HG03378 (cell line): ENCODE results near the gene CMPK1.
"Not testable (repeated sequence)": the region's sequence is repeated elsewhere in the genome, so short reads cannot be mapped to it uniquely, and the experiment has no call there.

Experiments
- ATAC-seq: cut with Tn5 transposase; IDR thresholded peaks from one replicate; pipeline ENCODE4 v1.9.1; 2021; ENCODE audit warnings: mild to moderate bottlenecking, moderate library complexity; ENCODE audit not compliant: unreplicated experiment

CMPK1 gene, protein sequence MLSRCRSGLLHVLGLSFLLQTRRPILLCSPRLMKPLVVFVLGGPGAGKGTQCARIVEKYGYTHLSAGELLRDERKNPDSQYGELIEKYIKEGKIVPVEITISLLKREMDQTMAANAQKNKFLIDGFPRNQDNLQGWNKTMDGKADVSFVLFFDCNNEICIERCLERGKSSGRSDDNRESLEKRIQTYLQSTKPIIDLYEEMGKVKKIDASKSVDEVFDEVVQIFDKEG

DNA sequence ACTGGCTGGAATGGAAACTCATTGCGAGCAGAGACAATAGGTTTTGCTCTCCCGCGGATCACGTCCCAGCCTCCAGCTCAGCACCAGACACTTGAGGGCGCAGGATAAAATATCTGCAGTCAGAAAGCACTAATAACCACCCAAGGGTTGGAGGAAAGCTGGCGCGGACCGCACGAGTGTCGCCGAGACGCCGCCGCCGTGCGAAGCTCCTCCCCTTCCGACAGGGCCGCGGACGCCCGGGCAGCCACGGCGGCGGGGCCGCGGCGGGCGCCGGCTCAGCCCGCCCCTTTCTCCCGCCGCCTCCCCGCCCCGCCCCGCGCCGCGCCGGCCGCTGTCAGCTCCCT lies at the start of gene CMPK1:
TSS of gene CMPK1 (plus strand) at position 213 of the 344 bp plus-strand sequence. CDS start 156 bp downstream, outside the sequence.
- ATAC-seq = peak; percentile 71

DNA sequence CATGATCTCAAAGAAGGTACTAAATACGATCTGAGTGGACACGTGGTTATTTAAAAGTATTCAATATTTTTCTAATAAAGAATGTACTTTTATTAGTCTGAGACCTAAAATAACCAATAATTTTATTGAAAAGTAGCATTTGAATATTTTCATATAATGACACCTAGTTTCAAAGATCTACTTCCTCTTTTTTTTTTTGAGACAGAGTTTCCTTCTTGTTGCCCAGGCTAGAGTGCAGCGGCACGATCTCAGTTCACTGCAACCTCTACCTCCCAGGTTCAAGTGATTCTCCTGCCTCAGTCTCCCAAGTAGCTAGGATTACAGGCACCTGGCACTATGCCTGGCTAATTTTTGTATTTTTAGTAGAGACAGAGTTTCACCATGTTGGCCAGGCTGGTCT lies 45.5 kb upstream of the CMPK1 start:
- not testable (repeated sequence) for ATAC-seq

DNA sequence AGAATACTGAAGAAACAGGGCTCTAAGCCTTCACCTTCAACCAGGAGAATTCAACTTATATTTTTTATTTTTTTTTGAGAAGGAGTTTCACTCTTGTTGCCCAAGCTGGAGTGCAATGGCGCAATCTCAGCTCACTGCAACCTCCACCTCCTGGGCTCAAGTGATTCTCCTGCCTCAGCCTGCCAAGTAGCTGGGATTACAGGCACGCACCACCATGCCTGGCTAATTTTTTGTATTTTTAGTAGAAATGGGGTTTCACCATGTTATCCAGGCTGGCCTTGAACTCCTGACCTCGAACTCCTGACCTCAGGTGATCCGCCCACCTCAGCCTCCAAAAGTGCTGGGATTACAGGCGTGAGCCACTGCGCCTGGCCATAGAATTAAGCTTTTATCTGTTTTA lies 38.7 kb upstream of the CMPK1 start:
- ATAC-seq = not testable (repeated sequence)

DNA sequence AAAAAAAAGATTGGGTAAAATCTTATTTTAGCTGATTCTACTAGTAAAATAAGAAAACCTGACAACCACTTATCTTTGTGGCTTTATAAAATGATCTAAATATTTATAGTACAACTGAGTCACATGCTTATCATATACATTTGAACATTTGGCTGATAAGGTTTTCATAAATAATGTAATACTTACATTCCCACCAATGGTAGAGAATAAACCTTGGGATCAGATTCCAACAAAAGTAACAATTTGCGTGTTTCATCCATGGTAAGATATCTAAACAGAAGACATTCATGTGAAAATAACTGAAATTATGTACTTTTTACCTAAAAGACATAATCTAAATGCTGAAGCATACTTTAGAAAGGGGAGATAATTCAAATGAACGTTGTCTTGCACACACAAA lies 38.0 kb upstream of the CMPK1 start:
- ATAC-seq = no peak

DNA sequence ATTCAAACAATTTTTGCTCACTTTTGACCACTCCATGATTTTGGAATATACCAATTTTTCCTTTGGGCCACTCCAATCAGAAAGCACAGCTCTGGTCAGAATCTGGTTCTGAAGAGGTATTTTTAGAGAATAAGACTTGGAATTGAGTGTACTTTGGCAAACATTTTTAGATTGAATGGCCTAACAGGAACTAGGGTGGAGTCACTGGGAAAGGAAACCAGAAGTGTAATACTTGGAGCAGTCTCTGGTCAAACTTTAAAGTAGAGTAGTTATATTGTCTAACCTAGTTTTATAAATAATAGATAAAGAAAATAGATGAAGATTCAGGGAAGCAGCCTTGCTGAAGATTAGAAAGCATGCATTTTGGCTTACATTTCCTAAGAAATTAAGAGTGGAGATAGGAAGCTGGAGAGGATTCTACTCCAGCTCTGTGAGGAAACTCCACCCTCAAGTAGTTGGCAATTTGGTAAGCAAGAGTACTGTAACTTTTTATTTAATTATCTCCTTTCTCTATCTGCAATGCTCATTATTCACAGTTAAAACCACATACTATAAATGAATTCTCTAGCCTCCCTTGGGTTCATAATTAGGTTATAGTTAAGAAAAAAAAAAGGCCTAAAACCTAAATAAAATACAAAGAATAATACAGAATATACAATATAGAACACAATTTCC lies 35.4 kb upstream of the CMPK1 start:
- ATAC-seq = no peak

DNA sequence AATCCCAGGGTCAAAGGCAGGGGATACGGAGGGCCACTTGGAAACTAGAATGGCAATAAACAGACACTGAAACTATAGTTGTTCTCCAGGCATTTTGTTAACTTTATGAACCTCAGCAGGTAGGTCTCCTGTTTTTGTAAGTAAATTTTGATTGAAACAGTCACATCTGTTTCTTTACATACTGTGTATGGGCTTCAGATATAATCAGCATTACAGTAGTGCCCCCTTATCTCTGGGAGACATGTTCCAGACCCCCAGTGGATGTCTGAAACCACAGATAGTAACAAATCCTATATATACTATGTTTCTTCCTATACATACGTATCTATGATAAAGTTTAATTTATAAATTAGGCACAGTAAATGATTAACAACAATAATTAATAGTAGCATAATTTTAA lies 31.1 kb upstream of the CMPK1 start:
- ATAC-seq = no peak

DNA sequence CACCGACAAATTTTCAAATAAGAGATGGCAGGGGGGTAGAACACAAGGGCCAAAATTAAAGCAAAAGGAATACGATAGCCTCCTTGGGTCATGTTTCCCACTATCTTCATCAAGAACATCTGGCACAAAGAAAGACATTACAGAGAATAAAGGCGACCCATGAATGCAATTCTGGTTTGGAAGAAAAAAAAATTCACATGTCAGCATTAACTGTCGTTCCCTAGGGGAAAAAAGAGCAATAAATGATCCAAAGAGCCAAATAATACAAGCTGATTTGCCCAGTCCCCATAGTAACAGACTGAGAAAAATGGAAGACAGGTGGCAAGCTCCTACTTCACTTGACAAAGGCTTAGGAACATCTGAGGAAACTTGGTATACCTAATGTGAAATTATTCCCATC lies 24.2 kb upstream of the CMPK1 start:
- ATAC-seq = no peak

DNA sequence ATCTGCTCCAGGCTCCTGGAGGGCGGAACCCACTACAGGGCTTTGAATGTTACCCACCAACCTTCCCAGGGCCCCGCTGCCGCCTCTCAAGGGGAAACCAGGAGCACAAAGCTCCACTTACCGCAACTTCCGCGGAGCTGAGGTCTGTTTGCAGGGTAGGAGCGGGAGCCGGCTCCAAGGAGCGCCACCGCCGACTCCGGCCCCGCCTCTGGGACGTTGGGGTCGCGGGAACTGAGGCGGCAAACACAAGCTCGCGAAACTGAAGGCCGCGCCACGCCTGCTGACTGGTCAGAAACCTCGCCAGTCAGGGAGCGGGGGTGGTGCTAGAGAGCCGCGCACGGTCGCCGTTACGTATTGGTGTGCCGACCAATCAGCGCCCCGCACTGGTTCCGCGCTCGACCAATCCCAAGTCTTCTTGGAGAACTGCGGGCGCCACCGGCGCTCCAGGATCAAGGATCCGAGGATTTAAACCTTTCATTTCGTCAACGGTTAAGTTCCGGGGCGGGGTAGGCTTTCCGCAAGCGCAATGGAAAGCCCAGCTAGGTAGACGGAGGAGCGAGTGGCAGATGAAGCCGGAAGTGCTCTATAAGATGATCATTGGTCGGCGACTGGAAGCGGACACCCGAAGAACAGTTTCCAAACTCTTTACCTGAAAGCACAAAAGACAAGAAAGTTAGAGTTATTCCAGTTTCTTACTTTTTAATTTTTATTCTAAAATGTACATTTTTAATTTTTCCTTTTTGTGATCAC lies 19.5 kb upstream of the CMPK1 start, which contains the start of gene STIL:
TSS of gene STIL (minus strand) at position 233 of the 750 bp plus-strand sequence. CDS start 3,828 bp downstream, outside the sequence.
- peak; percentile 91 for ATAC-seq

DNA sequence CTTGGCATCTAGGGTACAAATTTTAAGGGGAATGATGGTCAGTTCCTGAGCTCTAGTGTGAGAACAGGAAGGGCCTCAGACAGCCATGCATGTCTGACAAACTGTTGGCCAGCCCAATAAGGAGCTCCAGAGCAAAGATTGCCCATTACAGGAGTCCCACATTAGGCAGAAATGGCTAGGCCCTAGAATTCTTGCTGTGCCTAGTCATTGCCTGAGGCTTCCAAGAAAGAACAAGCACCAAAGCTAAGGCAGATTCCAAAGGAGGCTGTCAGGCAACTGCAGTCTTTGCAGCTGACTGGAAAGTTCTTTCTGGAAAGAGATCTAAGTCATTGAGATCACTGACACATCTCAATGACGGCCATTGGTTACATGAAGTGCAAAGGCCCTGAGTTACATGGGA lies 15.7 kb upstream of the CMPK1 start:
- no peak for ATAC-seq

DNA sequence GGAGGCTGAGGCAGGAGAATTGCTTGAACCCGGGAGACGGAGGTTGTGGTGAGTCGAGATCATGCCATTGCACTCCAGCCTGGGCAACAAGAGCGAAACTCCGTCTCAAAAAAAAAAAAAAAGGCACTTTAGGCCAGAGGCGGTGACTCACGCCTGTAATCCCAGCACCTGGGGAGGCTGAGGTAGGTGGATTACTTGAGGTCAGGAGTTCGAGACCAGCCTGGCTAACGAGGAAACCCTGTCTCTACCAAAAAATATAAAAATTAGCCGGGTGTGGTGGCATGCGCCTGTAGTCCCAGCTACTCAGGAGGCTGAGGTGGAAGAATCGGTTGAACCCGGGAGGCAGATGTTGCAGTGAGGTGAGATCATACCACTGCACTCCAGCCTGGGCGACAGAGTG lies 13.6 kb upstream of the CMPK1 start:
- ATAC-seq = not testable (repeated sequence)

DNA sequence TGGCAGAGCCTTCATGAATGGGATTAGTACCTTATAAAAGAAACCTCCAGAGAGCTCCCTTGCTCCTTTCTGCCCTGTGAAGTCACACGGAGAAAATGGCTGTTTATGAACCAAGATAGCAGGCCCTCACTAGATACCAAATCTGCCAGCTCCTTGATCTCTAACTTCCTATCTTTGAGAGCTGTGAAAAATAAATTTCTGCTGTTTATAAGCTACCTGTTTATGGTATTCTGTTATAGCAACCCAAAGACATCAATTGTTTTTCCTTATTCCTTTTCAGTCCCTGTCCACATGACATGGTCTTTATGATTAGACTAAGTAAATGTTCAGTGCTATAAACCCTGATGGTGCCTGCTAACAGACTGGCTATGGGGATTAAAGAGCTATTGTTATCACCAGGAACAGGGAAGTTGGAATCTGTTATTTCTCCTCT lies 10.0 kb upstream of the CMPK1 start:
- no peak for ATAC-seq

DNA sequence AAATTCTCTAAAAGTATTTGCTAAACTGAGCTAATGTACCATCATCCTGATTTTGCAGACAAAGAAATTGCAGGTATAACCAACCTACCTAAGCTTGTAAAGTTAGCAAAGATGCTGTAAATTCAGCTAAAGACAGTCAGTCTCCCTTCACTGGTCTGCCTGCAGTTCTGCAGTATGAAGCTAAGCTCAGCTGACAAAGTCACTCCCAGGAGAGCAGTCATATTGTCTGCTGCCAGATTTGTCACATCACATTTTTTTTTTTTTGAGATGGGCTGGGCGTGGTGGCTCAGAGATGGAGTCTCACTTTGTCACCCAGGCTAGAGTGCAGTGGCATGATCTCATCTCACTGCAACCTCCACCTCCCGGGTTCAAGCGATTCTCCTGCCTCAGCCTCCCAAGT lies 8.9 kb upstream of the CMPK1 start:
- no peak for ATAC-seq

DNA sequence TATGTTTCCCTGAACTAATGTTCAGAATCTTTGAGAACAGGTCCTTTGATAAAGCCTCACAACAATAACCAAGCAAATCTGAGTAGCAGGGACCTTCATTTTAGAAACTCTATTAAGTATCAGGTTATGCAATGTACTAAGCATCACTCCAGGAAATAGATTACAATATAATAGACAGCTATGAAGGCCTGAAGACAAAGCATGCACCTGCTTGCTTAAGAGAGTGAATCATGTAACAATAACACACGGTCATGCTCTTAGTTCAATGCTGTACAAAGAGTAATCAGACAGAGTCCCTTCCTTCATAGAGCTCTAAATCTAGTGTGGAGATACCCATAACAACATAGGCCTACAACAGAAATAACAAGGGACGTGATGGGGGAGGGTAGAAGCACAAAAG lies 8.1 kb upstream of the CMPK1 start:
- ATAC-seq = no peak

DNA sequence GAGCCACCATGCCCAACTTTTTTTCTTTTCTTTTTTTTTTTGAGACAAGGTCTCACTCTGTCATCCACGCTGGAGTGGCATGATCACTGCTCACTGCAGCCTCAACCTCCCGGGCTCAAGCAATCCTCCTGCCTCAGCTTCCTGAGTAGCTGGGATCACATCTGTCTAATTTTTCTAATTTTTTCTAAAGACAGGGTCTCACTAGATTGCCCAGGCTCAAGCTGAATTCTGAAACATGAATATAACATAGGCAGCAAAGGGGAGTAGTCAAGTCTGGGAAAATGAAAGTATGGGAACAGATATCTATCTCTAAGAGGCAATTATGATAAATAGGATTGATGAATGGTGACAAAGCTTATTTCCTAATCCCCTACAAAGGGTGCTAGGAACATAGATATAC lies 7.3 kb upstream of the CMPK1 start:
- ATAC-seq = no peak

DNA sequence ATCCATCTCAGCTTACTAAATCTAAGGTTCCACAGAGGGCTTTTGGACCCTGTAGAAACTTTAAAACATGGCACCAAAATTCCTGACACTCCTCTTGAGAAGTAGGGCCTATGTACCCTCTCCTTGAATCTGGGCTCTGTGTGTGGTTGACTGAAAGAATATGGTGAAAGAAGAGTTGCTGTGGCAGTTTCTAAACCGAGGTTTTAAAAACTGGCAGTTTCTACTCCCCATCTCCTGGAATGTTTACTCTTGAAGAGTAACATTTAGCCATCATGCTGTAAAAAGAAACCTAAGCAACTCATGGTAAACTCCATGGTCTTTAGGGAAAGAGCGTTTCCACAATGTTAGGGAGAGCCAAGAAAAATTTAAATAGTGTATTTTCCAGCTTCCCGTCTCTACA lies 4.6 kb upstream of the CMPK1 start:
- ATAC-seq = no peak

DNA sequence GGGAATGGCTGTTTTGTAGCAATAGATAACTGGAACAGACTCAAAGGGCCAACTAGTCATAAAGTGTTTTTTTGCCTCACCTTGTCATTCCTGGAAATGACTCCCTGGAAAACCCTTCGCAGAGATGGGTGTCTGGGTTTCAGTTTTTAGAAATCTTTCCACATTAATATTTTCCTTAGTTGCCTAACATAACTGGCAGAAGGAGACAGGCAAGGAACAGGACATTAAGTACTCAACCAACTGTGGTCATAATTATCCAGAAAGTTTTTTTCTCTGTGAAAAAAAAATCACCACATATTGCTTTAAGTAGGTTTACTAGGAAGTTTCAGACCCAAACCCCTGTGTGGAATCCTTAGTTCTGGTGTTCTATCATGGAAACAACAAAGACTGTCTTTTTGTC lies 3.4 kb upstream of the CMPK1 start:
- no peak for ATAC-seq

DNA sequence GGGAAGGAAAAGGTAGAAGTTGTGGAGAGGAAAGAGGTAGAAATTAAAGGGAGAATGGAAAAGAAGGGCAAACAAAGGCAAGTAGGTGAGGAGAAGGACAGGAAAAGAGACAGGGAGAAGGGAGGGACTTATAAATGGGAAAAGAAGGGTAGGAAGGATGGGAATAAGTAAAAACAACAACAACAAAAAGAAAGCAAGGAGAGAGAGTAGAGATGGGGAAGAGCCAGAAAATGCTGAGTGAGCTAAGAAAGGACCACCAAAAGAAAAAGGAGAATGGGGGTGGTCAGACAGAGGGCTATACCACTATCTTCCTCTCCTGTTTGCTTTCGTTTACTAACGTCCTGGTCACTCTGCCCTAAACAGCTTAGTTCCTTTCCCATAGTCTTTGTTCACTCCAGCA lies 1.7 kb upstream of the CMPK1 start:
- ATAC-seq = no peak

DNA sequence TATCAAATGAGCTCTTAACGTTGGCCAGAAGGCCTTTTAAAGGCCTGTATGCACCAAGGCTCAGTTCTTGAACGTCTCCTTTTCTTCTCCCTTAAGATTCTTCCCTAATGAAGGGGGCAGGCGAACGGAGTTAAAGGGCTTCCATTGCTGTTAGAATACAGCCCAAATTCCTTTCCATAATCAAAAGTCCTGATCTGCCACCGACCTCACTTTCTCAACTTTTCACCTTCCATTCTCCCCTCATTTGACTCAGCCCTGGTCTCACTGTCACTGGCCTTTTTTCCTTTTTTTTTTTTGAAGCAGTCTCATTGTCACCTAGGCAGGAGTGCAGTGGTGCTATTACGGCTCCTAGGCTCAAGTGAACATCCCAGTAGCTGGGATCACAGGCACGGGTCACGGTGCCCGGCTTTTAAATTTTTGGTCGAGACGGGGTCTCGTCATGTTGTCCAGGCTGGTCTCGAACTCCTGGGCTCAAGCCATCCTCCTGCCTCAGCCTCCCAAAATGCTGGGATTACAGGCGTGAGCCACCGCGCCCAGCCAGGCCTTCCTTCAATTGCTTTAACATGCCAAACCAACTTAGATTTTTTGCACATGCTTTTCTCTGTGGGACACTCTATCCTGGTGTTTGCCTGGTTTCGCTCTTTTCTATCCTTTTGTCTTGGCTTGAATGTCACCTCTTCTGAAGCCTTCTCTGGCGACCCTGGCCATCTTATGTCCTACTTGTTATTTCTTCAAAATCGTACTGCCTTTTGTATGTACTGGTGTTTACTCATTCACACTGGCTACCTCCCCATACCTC lies 612 bp upstream of the CMPK1 start:
- no peak for ATAC-seq

DNA sequence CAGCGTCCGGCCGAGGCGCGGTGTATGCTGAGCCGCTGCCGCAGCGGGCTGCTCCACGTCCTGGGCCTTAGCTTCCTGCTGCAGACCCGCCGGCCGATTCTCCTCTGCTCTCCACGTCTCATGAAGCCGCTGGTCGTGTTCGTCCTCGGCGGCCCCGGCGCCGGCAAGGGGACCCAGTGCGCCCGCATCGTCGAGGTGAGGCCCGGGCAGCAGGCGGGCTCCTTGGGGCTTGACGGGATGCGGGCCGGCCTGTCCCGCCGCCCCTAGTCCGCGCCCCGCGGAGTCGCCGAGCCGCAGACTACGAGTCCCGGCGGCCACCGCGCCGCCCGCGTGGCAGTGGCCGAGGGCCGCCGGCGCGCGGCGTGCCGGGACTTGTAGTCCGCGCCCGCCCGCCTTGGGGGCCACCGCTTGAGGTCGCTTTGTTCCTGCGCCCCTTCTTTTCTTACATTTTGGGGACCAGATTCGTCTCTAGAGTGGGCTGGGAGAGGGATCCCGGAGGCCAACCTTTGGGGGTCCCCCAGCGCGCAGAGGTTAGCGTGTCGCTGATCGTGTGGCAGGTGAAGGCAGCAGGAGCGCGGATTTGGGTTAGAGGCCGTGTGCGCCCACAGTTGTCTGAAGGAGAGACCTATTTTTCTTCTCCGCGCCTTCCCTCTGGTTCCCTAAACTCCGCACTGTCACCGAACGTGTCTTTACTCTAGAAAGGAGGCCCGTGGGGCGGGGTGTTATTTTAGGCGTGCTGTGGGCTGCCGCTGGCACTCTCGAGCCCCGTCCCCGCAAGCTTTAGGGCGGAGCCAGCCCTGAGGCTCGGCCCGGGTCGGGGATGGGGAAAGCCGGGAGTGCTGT lies 553 bp downstream of the CMPK1 start:
- peak; percentile 62 for ATAC-seq

DNA sequence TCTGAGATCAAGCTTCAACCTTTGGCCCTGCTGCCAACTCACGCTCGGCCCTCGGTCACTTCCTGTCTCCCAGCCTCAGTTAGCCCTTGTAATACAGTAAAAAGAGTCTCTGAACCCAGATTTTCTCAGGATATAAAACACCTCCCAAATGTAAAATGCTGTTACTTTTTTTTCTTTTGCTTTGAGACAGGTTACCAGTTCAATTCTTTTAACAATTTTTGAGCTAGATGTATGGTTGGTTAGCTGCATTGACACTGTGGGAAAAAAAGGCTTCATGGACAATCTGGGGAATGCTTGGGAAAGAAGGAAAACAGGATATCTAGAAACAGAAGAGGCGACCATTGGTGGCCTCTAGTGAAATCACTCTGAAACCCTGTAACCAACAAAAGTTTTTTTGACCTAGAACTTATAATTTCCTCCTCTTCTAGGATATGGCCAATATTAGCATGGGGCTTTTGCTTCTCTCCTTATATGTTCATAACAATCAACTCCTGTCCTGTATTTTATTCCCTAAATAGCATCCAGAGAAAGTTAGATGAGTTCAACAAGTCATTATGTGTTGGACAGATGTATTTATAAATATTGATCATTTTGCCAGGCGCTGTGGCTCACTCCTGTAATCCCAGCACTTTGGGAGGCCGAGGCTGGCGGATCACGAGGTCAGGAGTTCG lies 1.3 kb downstream of the CMPK1 start:
- no peak for ATAC-seq
